Fibroblast of skin of left biceps (primary cell): ENCODE results near the gene PGBD2.
"Not testable (repeated sequence)": the region's sequence is repeated elsewhere in the genome, so short reads cannot be mapped to it uniquely, and the experiment has no call there.

Experiments used
- DNase-seq, 2 experiments: peaks; one replicate each; pipeline ENCODE4 v3.0.0-alpha.2; 2013; ENCODE audit warnings: low read depth in 2 of 2

The PGBD2 gene, protein sequence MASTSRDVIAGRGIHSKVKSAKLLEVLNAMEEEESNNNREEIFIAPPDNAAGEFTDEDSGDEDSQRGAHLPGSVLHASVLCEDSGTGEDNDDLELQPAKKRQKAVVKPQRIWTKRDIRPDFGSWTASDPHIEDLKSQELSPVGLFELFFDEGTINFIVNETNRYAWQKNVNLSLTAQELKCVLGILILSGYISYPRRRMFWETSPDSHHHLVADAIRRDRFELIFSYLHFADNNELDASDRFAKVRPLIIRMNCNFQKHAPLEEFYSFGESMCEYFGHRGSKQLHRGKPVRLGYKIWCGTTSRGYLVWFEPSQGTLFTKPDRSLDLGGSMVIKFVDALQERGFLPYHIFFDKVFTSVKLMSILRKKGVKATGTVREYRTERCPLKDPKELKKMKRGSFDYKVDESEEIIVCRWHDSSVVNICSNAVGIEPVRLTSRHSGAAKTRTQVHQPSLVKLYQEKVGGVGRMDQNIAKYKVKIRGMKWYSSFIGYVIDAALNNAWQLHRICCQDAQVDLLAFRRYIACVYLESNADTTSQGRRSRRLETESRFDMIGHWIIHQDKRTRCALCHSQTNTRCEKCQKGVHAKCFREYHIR

DNA sequence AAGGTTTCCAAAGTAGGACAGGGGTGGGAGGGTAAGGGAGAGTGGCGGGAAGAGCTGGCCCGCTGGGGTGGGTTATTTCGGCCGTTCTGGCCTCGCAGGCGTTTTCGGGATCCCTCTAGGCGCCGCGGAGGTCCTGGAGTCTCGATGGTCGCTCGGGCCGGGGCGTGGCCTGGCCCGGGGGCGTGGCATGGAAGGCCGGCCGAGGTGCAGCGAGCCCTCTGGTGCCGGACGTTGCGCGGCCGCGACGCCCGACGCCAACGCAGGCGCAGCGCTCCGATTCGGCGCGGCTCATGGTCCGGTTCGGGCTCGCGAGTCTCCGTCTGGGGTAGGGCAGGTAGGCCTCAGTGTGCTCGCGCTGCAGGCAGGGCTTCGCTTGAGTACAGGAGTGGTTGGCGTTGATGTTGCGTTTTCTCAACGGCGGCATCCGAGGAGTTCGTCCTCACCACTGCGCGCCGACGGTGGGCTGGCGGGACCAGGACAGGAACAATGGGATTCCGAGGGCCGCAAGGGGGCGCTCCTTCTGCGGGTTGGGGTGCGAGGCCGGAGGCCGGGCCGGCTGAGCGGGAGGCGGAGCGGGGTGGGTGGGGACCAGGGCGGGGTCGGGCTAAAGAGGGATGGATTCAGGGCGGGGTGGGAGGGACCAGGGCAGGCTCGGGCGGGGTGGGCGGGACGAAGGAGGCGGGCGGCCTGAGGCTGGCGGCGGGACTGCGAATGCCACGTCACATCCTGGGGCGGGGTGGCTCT is at the start of gene PGBD2:
Gene PGBD2 (plus strand): TSS at position 227 of the 744 bp plus-strand sequence. CDS start 7,628 bp downstream, outside the sequence.
- DNase-seq = peak; percentile 78 to 82

GRCh38 chr1:248857201-248857600 is 48.8 kb upstream of the PGBD2 start:
- no peak for DNase-seq

DNA sequence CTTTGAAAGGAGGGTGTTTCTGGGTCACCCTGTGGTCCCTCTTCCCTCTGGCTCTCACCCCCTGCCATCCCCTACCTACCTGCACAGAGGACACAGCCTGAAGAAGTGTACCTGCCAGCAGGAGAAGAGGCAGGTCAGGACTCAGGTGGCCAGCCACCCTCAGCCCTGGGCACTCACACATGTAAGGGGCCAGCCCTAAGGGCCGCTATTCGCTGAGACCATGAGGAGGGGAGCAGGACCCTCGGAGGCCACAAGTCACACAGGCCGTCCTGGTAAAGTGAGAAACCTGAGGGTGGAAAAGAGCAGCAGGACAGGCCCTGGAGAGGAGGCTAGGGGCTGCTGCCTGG is 48.3 kb upstream of the PGBD2 start:
- DNase-seq = no peak

GRCh38 chr1:248858096-248858890 is 47.7 kb upstream of the PGBD2 start:
- no peak for DNase-seq

DNA sequence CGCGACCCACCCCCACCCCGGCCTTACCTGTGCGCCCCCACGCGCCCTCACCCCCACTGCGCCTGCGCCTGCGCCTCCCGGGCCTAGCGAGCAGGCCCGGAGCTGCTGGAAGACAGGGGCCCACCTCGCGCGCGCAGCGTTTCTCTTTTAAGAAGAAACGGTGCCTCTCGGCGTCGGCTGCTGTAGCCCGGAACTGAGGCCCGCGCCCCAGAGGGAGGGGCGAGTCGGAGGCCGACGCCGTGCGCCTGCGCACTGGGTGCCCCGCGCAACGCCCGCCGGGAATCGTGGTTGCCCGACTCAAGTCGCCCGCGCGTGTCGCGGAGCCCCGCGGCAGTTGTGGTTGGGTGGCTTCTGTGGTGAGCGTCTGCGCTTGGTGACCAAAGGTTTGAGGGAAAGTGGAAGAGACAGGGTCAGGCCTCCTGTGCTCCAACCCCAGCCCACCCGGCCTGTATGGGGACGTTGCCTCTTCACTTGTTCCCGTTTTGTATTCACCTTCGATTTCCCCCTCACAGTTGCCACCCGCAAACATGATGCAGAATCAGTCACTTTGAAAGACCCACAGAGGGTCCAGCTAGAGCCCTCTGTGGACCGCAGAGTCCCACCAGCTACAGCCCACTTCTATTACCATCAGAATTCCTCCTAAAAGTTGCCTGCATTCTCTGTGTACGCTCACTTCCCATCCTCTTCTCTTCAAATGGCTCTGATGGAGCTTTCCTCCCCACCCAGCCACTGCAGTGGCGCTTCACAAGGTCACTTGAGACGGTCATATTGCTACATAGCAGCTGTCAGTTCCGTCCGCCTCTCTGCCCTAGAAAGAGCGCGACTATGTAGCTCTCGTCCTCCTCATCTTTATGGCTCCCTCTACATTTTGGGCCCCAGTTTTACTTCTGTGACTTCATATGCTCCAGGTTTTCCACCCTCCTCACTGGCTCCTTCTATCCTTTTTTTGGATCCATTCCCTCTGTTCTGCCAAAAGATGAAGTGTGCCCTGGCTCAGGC is 46.8 kb upstream of the PGBD2 start, which contains the start of gene ZNF692:
Gene ZNF692 (minus strand): TSS at position 195 of the 999 bp plus-strand sequence. CDS start 776 bp downstream, outside the sequence.
- peak; percentile 93 to 94 for DNase-seq

- DNase-seq = no peak
Measured at GRCh38 chr1:248860007-248860406, 46.0 kb upstream of the PGBD2 start.

GRCh38 chr1:248861616-248862015 is 44.4 kb upstream of the PGBD2 start:
- no peak for DNase-seq

DNA sequence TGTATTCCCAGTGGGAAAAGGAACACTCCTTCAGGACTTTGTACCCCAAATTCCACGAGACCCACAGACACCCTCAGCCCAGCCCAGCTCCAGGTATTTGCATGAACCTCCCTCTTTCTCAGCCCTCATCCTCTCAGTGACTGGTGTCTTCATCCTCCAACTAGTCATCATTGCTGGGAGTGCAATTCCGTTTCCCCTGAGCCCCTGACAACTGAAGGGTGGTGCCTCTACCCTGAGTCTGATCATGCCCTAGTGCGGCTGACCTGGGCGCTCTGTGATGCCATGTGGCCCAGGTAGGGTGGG is 43.4 kb upstream of the PGBD2 start:
- DNase-seq = no peak

DNA sequence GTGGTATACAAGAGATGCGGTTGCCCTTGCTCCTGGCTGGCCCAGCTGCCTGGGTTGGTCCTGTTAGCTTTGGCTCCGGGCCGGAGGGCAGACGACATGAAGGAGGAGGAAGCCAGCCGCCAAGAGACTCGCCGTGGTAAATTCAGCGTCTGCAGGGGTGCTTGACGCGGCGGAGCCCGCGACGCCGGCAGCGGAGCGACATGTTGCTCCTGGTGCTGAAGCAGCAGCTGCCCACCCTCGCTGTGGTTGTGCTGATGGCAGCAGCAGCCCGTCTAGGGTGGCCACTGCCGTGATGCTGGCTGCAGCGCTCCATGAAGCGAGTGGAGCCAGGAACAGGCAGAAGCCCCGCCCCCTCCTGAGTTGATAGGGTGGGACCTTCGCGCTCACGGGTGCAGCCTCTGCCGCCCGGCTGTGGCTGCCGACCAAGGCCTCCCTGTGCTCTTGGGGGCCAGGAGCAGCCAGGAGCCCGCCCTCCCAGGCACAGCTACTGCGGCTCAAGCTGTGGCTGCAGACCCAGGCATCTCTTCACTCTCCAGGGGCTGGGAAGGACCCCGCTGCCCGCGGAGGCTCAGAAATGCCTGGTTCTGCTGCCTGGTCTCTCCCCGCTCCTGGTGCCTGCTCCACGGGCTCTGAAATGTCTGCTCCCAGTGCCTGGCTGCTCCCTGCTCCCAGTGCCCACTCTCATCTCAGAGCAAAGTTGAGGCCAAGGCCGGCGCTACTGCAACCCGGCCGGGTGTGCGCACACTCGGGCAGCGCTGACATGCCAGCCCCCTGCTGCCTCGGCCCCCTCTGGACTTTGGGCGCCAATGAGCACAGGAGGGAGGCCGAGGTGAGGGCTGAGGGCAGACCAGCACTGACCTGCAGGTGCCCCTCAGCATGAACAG is 42.8 kb upstream of the PGBD2 start:
- no peak for DNase-seq

DNA sequence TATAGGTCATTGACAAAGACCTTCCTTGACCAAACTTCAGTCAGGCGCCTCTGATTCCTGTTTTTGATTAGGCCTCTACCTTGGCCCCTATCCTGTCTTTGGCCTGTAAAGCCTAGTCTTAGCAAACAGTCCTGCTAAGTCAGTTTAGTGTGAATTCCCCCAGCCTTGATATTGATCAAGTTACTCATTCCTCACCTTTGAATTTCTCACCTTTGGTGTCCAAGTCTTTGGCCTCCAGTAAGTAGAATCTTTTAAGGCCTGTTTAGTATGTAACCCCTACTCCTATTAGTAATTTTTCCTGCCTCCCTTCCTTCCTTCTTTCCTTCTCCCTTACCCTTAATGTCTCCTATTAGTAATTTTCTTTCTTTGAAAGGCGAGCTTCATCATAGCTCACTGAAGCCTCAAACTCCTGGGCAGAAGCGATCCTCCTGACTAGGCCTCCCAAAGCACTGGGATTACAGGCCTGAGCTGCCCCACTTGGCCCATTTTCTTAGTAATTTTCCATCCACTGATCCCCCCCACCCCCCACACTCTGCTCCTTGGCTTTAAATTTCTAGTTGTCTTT is 34.1 kb upstream of the PGBD2 start:
- DNase-seq = no peak

GRCh38 chr1:248872752-248873408 is 33.2 kb upstream of the PGBD2 start:
- DNase-seq = no peak

GRCh38 chr1:248873409-248873992 is 32.5 kb upstream of the PGBD2 start:
- DNase-seq = peak; percentile 90 to 91

- DNase-seq = no peak
Measured at GRCh38 chr1:248873993-248874533, 32.0 kb upstream of the PGBD2 start.

- DNase-seq = no peak
Measured at GRCh38 chr1:248881261-248881660, 24.8 kb upstream of the PGBD2 start.

- not testable (repeated sequence) for DNase-seq
Measured at GRCh38 chr1:248882427-248882826, 23.6 kb upstream of the PGBD2 start.

GRCh38 chr1:248884632-248885295 is 21.3 kb upstream of the PGBD2 start:
- DNase-seq = no peak

GRCh38 chr1:248885646-248886045 is 20.4 kb upstream of the PGBD2 start:
- DNase-seq = no peak
